ENCODE measurements around the gene ANKIB1.

Gene ANKIB1

GRCh38 chr7:92275327-92275726 lies 29.6 kb downstream of the ANKIB1 start:
- DNase-seq, result no peak

GRCh38 chr7:92276460-92276864 lies 30.7 kb downstream of the ANKIB1 start:
- no peak for DNase-seq

GRCh38 chr7:92279396-92280031 lies 33.7 kb downstream of the ANKIB1 start:
- no peak for DNase-seq

- no peak for DNase-seq
These were observed 35.3 kb downstream of the ANKIB1 start for GRCh38 chr7:92281031-92281430.

GRCh38 chr7:92282221-92282814 lies 36.5 kb downstream of the ANKIB1 start:
- no peak for DNase-seq

- no peak for DNase-seq
These were observed 37.2 kb downstream of the ANKIB1 start for GRCh38 chr7:92282930-92283329.

DNA sequence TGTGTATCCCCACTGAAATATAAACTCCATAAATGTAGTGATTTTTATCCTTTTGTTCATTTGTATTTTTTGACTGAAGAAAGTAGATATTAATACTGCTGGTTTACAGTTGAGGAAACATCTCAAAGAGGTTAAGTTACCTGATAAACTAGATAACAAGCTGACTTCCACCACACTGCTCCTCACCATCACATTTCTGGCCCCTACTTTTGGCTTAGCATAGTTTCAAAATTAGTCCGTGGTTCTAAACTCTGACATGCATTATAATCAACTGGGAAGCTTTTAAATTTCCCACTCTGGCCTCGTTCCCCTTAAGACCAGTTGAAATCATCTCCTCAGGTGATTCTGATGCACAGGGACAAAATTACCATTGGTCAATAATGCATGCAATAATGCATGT lies 43.5 kb downstream of the ANKIB1 start:
- DNase-seq, result no peak

DNA sequence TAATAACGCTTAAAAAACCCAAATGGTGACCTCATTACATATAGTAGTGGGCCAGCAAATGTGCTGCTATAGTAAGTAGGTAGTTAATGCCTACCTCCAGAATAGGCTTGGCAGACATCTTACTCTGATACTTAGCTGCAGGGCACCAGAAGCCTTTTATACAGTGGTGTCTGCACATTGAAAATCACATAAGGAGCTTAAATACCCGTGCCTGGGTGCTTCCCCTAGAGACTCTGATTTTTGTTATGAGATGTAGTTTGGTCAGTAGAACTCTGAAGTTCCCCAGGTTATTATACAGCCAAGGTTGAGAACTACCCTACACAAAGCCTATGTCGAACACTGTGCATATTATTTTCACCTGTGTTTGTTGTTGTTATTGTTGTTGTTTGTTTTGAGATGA lies 47.2 kb downstream of the ANKIB1 start:
- DNase-seq, result no peak

DNA sequence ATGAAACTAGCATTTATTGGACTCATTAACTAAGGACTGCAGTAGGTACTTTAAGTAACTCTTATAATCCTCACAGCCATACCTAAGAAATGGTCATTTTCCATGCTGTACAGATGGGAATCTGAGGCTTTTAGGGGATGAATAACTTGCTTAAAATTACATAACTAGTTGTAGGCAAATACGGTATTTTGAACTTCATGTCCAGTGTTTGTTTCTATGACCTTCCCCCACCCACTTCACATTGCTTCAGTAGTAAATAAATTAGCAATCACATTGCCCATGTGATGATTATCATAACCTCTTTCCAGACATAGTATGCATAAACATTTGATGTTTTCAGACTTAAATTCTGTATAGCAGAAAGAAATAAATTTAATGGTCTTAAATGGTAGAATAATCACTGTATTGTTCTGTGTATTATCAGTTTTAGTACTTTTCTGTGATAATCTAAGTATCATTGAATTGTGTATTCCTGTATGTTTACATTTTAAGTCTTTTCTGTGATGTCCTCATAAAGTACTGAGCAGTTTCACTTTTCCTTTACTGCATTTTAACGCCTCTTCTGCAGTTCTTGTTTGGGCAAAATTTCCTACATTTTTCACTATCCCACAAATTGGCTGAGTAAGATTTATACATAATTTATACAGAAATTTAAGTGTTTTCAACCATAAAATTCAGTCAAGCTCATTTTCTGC lies 48.3 kb downstream of the ANKIB1 start:
- DNase-seq, result no peak

DNA sequence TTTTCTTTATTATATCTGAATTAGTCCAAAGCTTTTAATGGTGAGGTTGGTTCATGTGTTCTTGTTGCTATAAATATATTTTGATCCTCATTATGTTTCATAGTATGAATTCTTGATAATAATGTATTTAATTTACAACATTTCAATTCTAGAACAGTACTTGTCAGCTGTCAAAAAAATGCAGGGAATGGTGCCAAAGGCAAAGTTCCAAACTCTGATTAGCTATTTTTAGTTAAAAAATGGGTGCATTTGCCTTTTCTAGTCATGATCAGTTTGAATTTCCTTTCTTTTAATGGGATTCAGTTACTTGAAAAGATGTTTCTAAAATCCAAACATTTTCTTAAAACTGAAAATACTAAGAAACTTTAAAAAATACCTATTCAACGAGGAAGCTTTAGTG lies 49.6 kb downstream of the ANKIB1 start:
- no peak for DNase-seq

- DNase-seq, result no peak
These were observed 50.5 kb downstream of the ANKIB1 start for GRCh38 chr7:92296235-92296634.

- DNase-seq, result no peak
These were observed 51.2 kb downstream of the ANKIB1 start for GRCh38 chr7:92296880-92297445.

DNA sequence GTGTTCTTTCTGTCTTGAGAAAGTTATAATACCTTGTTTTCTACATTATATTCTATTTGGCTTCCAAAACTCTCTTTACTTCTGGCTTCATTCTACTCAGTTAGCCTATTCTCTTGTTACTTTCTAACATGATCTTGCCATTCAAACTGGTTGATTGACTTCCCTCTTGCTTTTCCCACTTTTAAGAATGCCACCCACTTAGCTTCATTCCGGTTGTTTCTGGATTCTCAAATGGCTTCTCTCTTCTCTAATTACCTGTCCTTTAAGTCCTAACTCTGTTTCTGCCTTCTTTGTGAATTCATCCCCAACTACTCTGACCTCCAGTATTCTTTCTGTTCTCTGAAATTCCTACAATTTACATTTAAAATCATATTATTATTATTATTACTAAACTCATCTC lies 52.0 kb downstream of the ANKIB1 start:
- DNase-seq, result no peak

DNA sequence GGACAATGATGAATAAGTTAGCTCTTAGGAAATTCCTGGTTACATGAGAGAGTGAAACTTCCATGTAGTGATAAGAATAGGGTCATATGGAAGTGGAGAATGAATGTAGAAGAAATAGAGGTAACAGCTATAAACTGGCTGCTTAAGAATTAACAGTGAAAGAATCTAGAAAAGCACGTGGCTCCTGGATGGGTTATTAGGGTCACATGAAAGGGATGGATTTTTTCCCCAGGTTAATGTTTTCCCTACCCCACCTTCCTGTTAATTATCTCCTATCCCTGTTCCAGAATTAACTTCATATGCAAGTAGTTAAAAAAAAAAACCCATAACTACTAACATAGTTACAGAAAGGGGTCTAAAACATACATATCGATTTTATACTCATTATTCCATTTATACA lies 58.0 kb downstream of the ANKIB1 start:
- no peak for DNase-seq

- DNase-seq, result no peak
These were observed 58.7 kb downstream of the ANKIB1 start for GRCh38 chr7:92304406-92304893.

GRCh38 chr7:92306153-92306552 lies 60.4 kb downstream of the ANKIB1 start:
- no peak for DNase-seq

DNA sequence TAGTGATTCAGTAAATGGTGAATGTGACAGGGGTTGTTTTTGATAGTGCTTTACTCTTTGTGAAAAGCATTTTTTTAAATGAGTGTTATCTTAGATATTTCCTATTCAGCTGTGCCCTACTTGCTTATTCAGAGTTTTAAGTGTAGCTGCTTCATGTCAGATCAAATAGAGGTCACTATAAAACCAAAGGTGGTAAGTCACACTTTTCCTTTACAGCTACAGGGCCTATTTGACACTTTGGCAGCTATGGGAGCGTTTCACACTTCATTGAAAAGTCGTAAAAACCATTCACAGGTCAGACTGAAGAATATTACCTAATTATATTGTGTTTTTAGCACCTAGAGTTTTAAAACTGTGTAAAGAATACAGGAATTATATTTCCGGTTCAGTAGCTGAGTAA lies 67.3 kb downstream of the ANKIB1 start:
- DNase-seq, result no peak

DNA sequence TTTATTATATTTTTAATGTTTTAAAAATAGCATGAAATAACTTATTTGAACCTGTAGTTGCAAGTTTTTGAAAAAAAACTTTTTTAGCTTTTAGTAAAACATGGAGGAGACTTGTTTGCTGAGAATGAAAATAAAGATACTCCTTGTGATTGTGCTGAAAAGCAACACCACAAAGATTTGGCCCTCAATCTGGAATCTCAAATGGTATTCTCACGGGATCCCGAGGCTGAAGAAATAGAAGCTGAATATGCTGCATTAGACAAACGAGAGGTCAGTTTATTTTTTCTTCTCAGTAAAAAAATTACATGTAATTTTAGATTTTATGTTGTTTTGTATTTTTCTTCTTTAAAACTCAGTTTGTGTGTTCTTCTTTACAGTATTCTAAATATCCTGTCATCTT lies 73.5 kb downstream of the ANKIB1 start:
- DNase-seq, result no peak

DNA sequence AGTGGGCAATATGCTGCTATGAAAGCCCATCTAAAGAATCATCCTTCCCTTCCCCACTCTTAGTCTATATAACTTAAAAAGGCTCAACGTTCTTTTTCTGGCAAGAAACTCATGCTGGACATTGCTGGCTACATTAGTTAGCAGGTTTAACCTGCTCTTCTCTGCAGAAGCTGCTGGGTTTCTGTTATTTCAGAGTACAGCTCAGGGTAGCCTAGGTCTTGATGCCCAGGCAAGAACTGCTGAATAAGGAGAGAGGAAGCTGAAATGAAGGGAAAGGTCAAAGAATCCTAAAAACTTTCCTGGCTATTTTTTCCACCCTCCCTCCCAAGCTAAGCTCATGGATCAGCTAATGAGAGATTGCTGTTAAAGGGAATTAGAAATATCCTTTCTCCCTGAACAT lies 79.4 kb downstream of the ANKIB1 start:
- no peak for DNase-seq

- no peak for DNase-seq
These were observed 80.1 kb downstream of the ANKIB1 start for GRCh38 chr7:92325858-92326257.

DNA sequence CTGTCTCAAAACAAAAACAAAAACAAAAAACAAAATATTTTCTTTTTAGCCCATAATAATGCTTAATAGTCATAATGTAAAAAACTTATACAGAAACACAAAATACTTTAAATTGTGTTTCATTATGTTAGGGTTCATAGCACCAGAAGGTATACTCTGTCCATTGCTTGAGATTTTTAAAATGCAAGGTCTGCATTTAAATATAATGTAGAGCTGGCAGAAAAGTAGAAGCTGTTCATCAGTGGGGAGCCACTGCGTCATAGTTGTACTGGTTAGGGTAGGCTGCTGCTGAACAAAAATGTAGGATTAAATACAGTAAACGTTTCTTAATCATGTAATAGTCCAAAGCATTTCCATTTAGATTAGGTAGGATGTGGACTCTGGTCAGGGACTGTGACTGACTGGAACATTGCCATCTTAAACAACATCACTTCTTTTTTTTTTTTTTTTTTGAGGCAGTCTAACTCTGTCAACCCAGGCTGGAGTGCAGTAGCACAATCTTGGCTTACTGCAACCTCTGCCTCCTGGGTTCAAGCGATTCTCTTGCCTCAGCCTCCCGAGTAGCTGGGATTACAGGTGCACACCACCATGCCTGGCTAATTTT lies 85.2 kb downstream of the ANKIB1 start:
- no peak for DNase-seq

DNA sequence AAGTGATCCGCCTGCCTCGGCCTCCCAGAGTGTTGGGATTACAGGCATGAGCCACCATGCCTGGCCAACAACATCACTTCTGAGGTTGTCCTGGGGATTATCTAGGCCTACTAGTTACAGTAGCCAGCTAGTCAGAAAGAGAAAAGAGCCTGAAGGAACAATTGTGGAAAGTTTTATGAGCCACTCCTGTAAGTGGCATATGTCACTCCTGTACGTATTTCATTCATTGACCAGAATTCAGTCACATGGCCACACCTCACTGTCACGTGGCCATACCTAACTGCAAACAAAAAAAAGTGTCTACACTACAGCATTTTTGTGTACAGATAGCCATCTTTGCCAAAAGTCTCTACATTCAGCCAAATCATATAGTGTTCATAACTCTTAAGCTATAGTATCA lies 85.7 kb downstream of the ANKIB1 start:
- DNase-seq, result no peak

GRCh38 chr7:92332782-92333181 lies 87.0 kb downstream of the ANKIB1 start:
- DNase-seq, result no peak

DNA sequence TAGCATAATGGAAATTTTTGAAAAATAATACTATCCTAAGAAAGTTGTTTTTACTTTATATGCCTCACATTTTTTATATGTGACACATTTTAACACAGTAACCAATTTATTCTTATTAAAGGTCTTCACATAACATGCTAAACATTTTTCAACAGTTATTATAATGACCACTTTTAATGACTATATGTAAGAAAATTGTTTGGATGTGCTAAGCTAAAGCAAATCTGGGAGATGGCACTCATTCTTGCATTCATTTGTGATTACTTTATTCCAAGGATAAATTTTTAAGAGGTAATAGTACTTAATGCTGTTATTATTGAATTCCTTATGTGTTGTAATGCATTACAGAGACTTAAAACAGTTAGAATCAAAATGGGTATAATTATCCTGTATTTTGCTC lies 88.1 kb downstream of the ANKIB1 start:
- DNase-seq, result no peak

All from stimulated activated CD4-positive, alpha-beta T cell treated with anti-CD3 and anti-CD28 coated beads, Interleukin-4, amount 100 ng/mL, for 4 hours (primary cell).